Ishikawa (cell line): ENCODE results near the gene TADA3.

Experiments used
- CEBPB ChIP-seq: IDR thresholded peaks from 2 replicates; pipeline ENCODE4 v1.6.1; 2012
- CREB1 ChIP-seq: IDR thresholded peaks from 2 replicates; pipeline ENCODE4 v1.6.1; 2012; ENCODE audit warnings: low read depth
- EGR1 ChIP-seq: IDR thresholded peaks from 2 replicates; pipeline ENCODE4 v1.6.1; 2012
- EP300 ChIP-seq: IDR thresholded peaks from 2 replicates; pipeline ENCODE4 v1.6.1; 2012; ENCODE audit warnings: borderline replicate concordance
- FOXM1 ChIP-seq: IDR thresholded peaks from 2 replicates; pipeline ENCODE4 v1.6.1; 2012; ENCODE audit warnings: low read depth, borderline replicate concordance
- MAX ChIP-seq: IDR thresholded peaks from 2 replicates; pipeline ENCODE4 v1.6.1; 2012
- NFIC ChIP-seq: IDR thresholded peaks from 2 replicates; pipeline ENCODE4 v1.6.1; 2012
- RAD21 ChIP-seq: IDR thresholded peaks from 2 replicates; pipeline ENCODE4 v1.6.1; 2012; ENCODE audit warnings: low read depth
- REST ChIP-seq: IDR thresholded peaks from 2 replicates; pipeline ENCODE4 v1.6.1; 2012; ENCODE audit warnings: low read depth, mild to moderate bottlenecking
- TAF1 ChIP-seq: IDR thresholded peaks from 2 replicates; pipeline ENCODE4 v1.6.1; 2012; ENCODE audit warnings: low read depth, mild to moderate bottlenecking
- TCF12 ChIP-seq: IDR thresholded peaks from 2 replicates; pipeline ENCODE4 v1.6.1; 2012; ENCODE audit warnings: low read depth
- TEAD4 ChIP-seq: IDR thresholded peaks from 2 replicates; pipeline ENCODE4 v1.6.1; 2012
- USF1 ChIP-seq: IDR thresholded peaks from 2 replicates; pipeline ENCODE4 v1.6.1; 2012
- YY1 ChIP-seq: IDR thresholded peaks from 2 replicates; pipeline ENCODE4 v1.6.1; 2012; ENCODE audit warnings: low read depth
- ZBTB7A ChIP-seq: IDR thresholded peaks from 2 replicates; pipeline ENCODE4 v1.6.1; 2012; ENCODE audit warnings: low read depth

TADA3 gene

DNA sequence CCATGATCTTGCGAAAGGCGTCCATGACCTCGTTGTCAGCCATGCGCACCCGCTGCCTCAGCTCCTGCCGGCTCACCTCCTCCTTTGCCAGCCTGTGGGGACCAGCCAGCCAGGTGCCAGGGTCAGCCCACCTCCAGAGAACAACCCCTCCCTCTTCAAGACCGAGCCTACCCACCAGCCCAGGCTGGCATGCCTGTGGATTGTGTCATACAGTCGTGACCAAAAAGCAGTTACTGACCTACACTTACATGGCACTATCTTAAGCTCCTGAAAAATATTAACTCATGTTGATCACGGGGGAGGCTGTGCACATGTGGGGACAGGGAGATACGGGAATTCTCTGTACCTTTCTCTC is 11.8 kb downstream of the TADA3 start:
- TF ChIP-seq USF1 (no peak), YY1 (no peak), TEAD4 (no peak), CEBPB (no peak), TAF1 (no peak), TCF12 (no peak), MAX (no peak), EGR1 (no peak), CREB1 (no peak), REST (no peak), EP300 (no peak), NFIC (no peak), FOXM1 (no peak), ZBTB7A (no peak)

DNA sequence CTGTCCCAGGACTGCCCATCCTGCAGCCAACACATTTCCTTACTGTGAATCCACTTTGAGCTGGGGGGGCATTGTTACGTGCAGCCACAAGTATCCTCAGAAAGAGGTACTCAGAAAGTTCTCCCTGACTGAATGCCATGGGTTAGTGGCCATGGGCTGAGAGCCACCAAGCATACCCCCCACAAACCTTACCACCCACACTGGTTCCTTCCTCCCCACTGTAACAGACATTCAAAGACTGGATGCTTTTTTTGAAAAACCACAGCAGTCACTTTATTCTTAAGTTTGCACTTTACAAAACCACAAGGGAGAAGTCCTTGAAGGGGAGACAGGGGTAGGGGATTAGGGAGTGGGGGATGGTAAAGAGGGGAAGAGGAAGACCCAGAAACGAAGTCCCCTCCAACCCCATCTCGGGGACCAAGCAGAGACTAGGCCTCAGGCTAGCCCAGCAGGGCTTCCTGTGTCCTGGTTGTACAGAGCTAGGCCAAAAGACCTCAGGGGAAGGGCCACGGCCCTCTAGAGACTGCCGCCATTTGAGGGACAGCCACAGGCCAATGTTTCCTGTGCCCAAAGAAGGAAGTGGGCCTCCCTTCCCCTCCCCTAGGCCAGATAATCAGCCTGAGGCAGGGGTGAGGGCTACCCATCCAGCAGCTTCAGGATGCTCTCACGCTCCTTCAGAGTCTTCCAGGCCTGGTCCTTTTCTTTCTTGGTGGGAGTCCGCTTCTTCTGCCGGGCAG is 12.4 kb downstream of the TADA3 start:
- TF ChIP-seq FOXM1 (no peak), NFIC (no peak), EP300 (no peak), ZBTB7A (no peak), YY1 (no peak), MAX (no peak), CREB1 (no peak), EGR1 (no peak), REST (no peak), TCF12 (no peak), TAF1 (no peak), RAD21 (no peak)

- TF ChIP-seq TAF1 (no peak), REST (no peak), CREB1 (no peak), USF1 (no peak), YY1 (no peak), NFIC (no peak), TEAD4 (no peak), CEBPB (no peak), MAX (no peak), EGR1 (no peak), ZBTB7A (no peak), EP300 (no peak), TCF12 (no peak), FOXM1 (no peak), RAD21 (no peak)
Measured at GRCh38 chr3:9779075-9779593, 13.1 kb downstream of the TADA3 start.
